Measurements from ENCODE around the gene NDST4.

NDST4 gene

DNA sequence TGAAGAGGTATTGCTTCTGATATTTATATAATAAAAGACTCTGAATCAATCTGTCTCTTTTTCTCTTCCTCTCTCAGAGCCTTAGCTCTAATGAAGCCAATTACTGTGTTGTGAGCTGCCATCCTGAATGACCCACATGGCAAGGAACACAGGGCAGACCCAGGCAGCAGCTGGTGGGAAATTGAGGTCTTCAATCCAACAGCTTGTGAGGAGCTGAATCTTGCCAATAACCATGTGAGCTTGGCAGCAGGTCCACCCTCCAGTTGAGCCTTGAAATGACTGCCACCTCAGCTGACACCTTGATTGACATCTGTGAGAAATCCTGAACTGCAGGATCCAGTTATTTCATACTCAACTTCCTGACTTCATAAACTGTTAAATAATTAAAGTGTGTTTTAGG, 149.4 kb downstream of the NDST4 start:
- Histone ChIP-seq H3K27ac (ENCODE audit: low read depth, low read length) (no peak overlapping the region), H3K9me3 (ENCODE audit: low read length) (no peaks in the 10 kb centered on the region), H3K9ac (ENCODE audit: low read length) (no peak overlapping the region), H3K4me1 (ENCODE audit: insufficient read depth, low read length) (no peaks in the 10 kb centered on the region), H3K27me3 (ENCODE audit: control insufficient read depth in 1 of 2, insufficient read depth in 2 of 2, low read length in 2 of 2) (no peaks in the 10 kb centered on the region), H3K4me3 (ENCODE audit: low read depth in 1 of 2, low read length in 2 of 2) (no peak overlapping the region), H3K36me3 (ENCODE audit: insufficient read depth, low read length) (no peaks in the 10 kb centered on the region)

DNA sequence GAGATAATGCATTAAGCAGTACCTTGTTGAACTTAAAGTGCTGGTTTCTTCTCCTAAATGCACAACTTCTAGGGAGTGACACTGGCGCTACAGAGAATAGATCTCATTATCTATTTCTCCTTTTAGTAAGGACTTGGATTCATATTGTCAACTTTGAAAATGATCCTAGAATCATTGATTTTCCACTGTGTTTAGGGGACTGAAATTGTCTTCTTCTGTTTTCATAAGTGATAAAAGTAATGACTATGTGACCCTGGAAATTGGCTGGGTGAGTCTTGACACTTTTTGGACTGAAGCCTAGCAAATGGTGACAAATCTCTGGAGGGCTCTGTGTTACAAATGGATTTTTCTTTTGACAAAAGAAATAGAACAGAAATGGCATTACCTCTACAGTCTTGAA, 167.8 kb downstream of the NDST4 start:
- H3K27ac ChIP-seq (ENCODE audit: low read depth, low read length): no peak overlapping the region
- H3K4me3 ChIP-seq (ENCODE audit: low read depth in 1 of 2, low read length in 2 of 2): no peak overlapping the region
- H3K9ac ChIP-seq (ENCODE audit: low read length): no peak overlapping the region
- no peaks in the 10 kb centered on the region for H3K4me1 ChIP-seq (ENCODE audit: insufficient read depth, low read length)
- no peaks in the 10 kb centered on the region for H3K9me3 ChIP-seq (ENCODE audit: low read length)
- H3K36me3 ChIP-seq (ENCODE audit: insufficient read depth, low read length): no peaks in the 10 kb centered on the region
- no peaks in the 10 kb centered on the region for H3K27me3 ChIP-seq (ENCODE audit: control insufficient read depth in 1 of 2, insufficient read depth in 2 of 2, low read length in 2 of 2)

DNA sequence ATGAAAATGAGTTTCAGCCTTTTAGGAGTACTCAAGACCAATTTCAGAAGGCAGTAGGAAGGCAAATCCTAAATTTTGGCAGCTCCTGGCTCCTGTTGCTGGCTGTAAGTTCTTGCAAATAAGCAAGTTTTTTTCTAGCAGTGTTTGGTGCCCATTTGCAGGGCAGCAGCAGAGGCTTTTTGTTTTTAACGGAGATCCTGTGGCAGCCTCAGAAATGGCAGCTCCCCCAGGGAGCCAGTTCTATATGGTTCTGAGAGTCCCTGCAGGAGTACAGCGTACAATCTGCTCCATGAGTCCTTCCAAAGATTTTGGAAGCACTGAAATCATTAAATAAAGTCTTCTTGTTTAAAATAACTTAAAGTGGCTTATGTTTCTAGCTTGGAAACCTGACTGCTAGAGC, 171.9 kb downstream of the NDST4 start:
- H3K9me3 ChIP-seq (ENCODE audit: low read length): no peaks in the 10 kb centered on the region
- no peak overlapping the region for H3K27ac ChIP-seq (ENCODE audit: low read depth, low read length)
- no peak overlapping the region for H3K9ac ChIP-seq (ENCODE audit: low read length)
- no peaks in the 10 kb centered on the region for H3K4me1 ChIP-seq (ENCODE audit: insufficient read depth, low read length)
- no peaks in the 10 kb centered on the region for H3K27me3 ChIP-seq (ENCODE audit: control insufficient read depth in 1 of 2, insufficient read depth in 2 of 2, low read length in 2 of 2)
- no peaks in the 10 kb centered on the region for H3K36me3 ChIP-seq (ENCODE audit: insufficient read depth, low read length)
- H3K4me3 ChIP-seq (ENCODE audit: low read depth in 1 of 2, low read length in 2 of 2): no peak overlapping the region

DNA sequence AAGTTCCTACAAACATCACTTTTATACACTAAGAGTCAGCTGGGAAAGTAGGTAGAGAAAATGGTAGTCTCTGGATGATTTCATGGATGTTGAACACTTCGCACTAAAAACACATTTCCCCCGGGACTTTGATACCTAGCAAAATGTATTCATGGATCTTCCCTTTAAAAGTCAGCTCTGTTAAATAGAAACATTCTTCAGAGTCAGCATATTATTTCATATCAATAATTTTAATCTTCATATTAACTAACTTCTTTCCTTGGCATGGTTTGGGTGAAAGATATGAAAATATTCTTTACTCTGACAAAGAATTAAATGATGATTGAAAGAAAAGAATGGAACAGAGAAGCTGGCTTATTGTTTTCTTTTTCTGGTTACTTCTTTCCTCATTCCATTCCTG, 185.5 kb downstream of the NDST4 start:
- Histone ChIP-seq H3K27ac (ENCODE audit: low read depth, low read length) (no peak overlapping the region), H3K9ac (ENCODE audit: low read length) (no peak overlapping the region), H3K9me3 (ENCODE audit: low read length) (no peaks in the 10 kb centered on the region), H3K36me3 (ENCODE audit: insufficient read depth, low read length) (no peaks in the 10 kb centered on the region), H3K27me3 (ENCODE audit: control insufficient read depth in 1 of 2, insufficient read depth in 2 of 2, low read length in 2 of 2) (no peaks in the 10 kb centered on the region), H3K4me3 (ENCODE audit: low read depth in 1 of 2, low read length in 2 of 2) (no peak overlapping the region), H3K4me1 (ENCODE audit: insufficient read depth, low read length) (no peaks in the 10 kb centered on the region)

DNA sequence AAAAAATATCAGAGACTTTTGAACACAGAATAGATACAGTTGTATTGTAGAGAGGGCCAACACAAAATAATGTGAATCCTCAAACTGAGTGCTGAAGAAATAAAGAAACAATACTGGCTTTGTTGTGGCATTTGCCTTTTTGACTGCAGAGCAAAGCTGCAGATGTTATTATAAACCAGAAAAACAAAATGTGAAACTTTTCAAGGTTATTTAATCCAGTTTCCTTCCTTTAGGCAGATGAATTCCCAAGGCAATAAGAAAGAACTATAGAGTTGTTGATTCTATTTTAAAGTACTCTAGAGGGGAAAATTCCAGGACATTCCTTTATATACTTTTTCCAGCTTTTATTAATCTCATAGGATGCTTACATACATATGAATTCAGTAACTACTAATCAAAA, 186.8 kb downstream of the NDST4 start:
- Histone ChIP-seq H3K9ac (ENCODE audit: low read length) (no peak overlapping the region), H3K4me3 (ENCODE audit: low read depth in 1 of 2, low read length in 2 of 2) (no peak overlapping the region), H3K36me3 (ENCODE audit: insufficient read depth, low read length) (no peaks in the 10 kb centered on the region), H3K27ac (ENCODE audit: low read depth, low read length) (no peak overlapping the region), H3K27me3 (ENCODE audit: control insufficient read depth in 1 of 2, insufficient read depth in 2 of 2, low read length in 2 of 2) (no peaks in the 10 kb centered on the region), H3K9me3 (ENCODE audit: low read length) (no peaks in the 10 kb centered on the region), H3K4me1 (ENCODE audit: insufficient read depth, low read length) (no peaks in the 10 kb centered on the region)

DNA sequence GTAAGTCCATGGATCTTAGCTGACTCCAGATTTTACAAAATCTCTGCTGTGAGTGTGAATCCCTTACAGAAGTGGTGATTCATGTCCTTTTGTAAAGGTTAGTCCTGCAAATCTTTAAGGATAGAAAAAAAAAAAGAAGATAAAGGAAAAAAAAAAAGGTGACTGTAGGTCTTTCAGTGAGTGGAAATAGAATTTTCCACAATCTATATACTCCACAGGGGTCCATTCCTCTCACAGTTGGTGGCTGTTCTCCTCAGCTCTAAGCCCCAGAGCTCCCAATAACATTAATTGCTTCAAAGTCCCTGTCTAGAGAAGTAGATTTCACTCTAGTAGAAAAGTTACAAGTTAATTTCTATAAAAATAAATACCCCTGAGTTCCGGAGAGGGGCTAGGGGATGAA, 189.1 kb downstream of the NDST4 start:
- H3K9ac ChIP-seq (ENCODE audit: low read length): no peak overlapping the region
- no peaks in the 10 kb centered on the region for H3K36me3 ChIP-seq (ENCODE audit: insufficient read depth, low read length)
- no peaks in the 10 kb centered on the region for H3K4me1 ChIP-seq (ENCODE audit: insufficient read depth, low read length)
- no peak overlapping the region for H3K4me3 ChIP-seq (ENCODE audit: low read depth in 1 of 2, low read length in 2 of 2)
- H3K27ac ChIP-seq (ENCODE audit: low read depth, low read length): no peak overlapping the region
- H3K27me3 ChIP-seq (ENCODE audit: control insufficient read depth in 1 of 2, insufficient read depth in 2 of 2, low read length in 2 of 2): no peaks in the 10 kb centered on the region
- no peaks in the 10 kb centered on the region for H3K9me3 ChIP-seq (ENCODE audit: low read length)

DNA sequence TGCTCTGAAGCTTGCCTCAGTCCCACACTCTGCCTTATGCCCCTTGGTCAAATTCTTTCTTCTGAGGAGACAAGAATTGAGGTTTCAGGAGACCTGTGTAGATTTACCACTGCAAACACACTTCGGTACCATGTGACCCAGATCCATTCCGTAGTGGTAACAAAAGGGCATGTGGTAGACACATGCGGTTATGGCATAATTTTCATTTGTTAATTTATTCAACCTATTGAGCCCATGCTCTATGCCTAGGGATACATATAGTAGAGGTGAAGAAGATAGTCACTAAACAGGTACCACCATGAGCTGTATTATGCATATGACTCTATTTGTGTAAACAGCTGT, 190.9 kb downstream of the NDST4 start:
- H3K4me3 ChIP-seq (ENCODE audit: low read depth in 1 of 2, low read length in 2 of 2): no peak overlapping the region
- H3K9ac ChIP-seq (ENCODE audit: low read length): no peak overlapping the region
- H3K9me3 ChIP-seq (ENCODE audit: low read length): no peaks in the 10 kb centered on the region
- no peaks in the 10 kb centered on the region for H3K4me1 ChIP-seq (ENCODE audit: insufficient read depth, low read length)
- no peaks in the 10 kb centered on the region for H3K36me3 ChIP-seq (ENCODE audit: insufficient read depth, low read length)
- H3K27me3 ChIP-seq (ENCODE audit: control insufficient read depth in 1 of 2, insufficient read depth in 2 of 2, low read length in 2 of 2): no peaks in the 10 kb centered on the region
- no peak overlapping the region for H3K27ac ChIP-seq (ENCODE audit: low read depth, low read length)

DNA sequence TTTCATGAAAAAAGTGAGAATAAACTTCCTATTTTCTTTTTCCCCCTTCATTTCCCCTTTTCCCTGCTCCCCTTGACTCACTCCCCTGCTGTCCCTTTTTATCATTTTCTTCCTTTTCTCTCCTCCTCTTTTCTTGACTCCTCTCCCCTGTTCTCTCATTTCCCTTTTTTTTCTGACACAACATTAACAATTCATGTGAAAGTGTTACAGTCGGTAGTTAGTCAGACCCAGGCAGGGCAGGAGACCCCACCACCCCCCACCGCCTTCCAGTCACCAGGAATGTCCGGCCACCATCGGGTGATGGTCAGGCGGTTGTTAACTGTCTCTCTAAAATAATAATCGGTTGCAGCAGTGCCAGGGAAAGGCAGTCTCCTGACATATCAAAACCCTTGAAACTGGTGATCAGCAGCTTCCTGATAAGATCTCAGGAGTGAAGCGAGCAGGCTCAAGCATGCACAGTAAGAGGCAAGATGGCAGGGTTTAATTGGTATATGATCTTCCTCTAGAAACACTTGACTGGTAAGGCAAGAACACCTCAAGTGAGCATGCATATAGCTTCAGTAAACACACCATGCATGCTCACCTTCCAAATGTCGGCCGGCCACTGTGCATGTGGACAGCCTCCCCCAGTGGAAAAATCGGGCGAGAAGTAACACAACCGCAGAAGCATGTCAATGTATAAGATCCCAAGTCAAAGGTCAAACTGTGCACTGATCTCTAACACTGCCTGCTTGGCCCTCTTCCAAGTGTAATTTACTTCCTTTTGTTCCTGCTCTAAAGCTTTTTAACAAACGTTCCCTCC, 191.4 kb downstream of the NDST4 start:
- Histone ChIP-seq H3K27ac (ENCODE audit: low read depth, low read length) (no peak overlapping the region), H3K9me3 (ENCODE audit: low read length) (no peaks in the 10 kb centered on the region), H3K36me3 (ENCODE audit: insufficient read depth, low read length) (no peaks in the 10 kb centered on the region), H3K4me3 (ENCODE audit: low read depth in 1 of 2, low read length in 2 of 2) (no peak overlapping the region), H3K4me1 (ENCODE audit: insufficient read depth, low read length) (no peaks in the 10 kb centered on the region), H3K9ac (ENCODE audit: low read length) (no peak overlapping the region), H3K27me3 (ENCODE audit: control insufficient read depth in 1 of 2, insufficient read depth in 2 of 2, low read length in 2 of 2) (no peaks in the 10 kb centered on the region)

DNA sequence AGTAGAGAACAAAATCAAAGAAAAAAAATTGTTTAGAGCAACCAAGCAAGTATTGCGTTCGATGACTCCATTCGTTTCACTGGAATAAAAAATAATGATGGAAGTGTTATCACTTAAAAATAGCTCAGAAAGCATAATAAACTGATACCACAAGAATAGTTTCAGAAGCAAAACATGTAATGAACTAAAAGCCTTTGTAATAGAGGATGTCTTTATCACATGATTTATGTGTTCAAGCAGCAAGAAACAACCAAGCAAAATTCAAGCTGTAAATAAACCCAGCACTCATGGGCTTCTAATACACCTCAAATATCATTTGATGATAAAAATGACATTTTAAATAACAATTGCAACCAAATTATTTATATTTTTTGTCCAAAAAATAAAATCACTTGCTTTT, 192.2 kb downstream of the NDST4 start:
- H3K4me3 ChIP-seq (ENCODE audit: low read depth in 1 of 2, low read length in 2 of 2): no peak overlapping the region
- no peak overlapping the region for H3K27ac ChIP-seq (ENCODE audit: low read depth, low read length)

DNA sequence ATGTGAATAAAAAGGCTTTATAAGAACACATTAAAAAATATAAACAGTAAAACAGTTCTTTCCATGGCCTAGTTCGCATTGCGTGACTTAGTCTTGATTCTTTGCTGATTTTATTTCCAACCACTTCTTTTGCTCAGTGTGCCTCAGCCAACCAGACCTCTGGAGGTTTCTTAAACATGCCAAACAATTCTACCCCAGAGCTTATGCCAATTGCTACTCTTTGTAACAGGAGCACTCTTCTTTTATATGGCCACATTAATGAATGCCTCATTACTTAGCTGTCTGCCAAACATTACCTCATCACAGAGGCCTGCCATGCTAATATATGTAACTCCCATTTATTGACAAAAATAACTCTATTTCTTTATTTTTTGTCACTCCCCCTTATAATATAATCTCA, 202.3 kb downstream of the NDST4 start:
- H3K4me1 ChIP-seq (ENCODE audit: insufficient read depth, low read length): no peaks in the 10 kb centered on the region
- no peaks in the 10 kb centered on the region for H3K27me3 ChIP-seq (ENCODE audit: control insufficient read depth in 1 of 2, insufficient read depth in 2 of 2, low read length in 2 of 2)
- no peaks in the 10 kb centered on the region for H3K9me3 ChIP-seq (ENCODE audit: low read length)
- H3K4me3 ChIP-seq (ENCODE audit: low read depth in 1 of 2, low read length in 2 of 2): no peak overlapping the region
- H3K36me3 ChIP-seq (ENCODE audit: insufficient read depth, low read length): no peaks in the 10 kb centered on the region
- no peak overlapping the region for H3K9ac ChIP-seq (ENCODE audit: low read length)
- no peak overlapping the region for H3K27ac ChIP-seq (ENCODE audit: low read depth, low read length)

More for the DNA sequence above, 192.2 kb downstream of the NDST4 start:
- Histone ChIP-seq H3K36me3 (ENCODE audit: insufficient read depth, low read length) (no peaks in the 10 kb centered on the region), H3K27me3 (ENCODE audit: control insufficient read depth in 1 of 2, insufficient read depth in 2 of 2, low read length in 2 of 2) (no peaks in the 10 kb centered on the region), H3K9ac (ENCODE audit: low read length) (no peak overlapping the region), H3K4me1 (ENCODE audit: insufficient read depth, low read length) (no peaks in the 10 kb centered on the region), H3K9me3 (ENCODE audit: low read length) (no peaks in the 10 kb centered on the region)

DNA sequence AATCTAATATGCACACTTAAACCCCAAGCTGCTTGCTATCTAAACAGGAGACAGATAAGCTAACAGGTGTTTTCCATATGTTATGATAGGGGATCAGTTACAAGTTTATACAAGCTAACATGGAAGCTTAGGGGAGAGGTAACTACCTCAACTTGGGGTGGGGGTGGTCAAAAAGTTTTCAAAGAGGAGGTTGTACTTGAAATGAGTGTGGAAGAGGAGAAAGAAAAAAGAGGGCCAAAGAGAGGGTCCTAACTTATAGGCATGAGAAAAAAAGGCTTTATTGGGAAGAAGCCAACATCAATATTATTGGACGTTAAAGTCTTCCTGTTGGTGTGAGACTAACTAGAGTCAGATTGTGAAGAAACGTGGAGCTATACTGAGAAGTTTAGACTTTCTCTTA, 205.9 kb downstream of the NDST4 start:
- Histone ChIP-seq H3K9me3 (ENCODE audit: low read length) (no peaks in the 10 kb centered on the region), H3K27me3 (ENCODE audit: control insufficient read depth in 1 of 2, insufficient read depth in 2 of 2, low read length in 2 of 2) (no peaks in the 10 kb centered on the region), H3K27ac (ENCODE audit: low read depth, low read length) (no peak overlapping the region), H3K9ac (ENCODE audit: low read length) (no peak overlapping the region), H3K4me3 (ENCODE audit: low read depth in 1 of 2, low read length in 2 of 2) (no peak overlapping the region), H3K36me3 (ENCODE audit: insufficient read depth, low read length) (no peaks in the 10 kb centered on the region), H3K4me1 (ENCODE audit: insufficient read depth, low read length) (no peaks in the 10 kb centered on the region)

DNA sequence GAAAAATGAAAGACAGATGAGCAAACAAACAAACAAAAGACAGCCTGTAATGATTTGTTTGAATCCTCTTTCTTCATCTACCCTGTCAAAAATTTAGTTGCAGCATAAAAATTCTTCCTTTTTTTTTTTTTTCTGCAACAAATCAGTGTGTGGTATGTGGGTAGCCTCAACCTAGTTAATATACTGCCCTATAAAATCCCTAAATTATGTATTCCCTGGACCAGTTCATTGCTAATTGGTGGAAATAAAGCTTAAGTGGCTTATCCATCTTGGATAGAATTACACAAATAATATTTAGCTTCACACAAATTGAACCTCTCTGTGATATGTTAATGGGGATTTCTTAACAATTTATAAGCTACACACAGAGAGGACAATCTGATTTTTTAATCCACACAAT, 208.4 kb downstream of the NDST4 start:
- Histone ChIP-seq H3K9ac (ENCODE audit: low read length) (no peak overlapping the region), H3K36me3 (ENCODE audit: insufficient read depth, low read length) (no peaks in the 10 kb centered on the region), H3K27me3 (ENCODE audit: control insufficient read depth in 1 of 2, insufficient read depth in 2 of 2, low read length in 2 of 2) (no peaks in the 10 kb centered on the region), H3K9me3 (ENCODE audit: low read length) (no peaks in the 10 kb centered on the region), H3K27ac (ENCODE audit: low read depth, low read length) (no peak overlapping the region), H3K4me1 (ENCODE audit: insufficient read depth, low read length) (no peaks in the 10 kb centered on the region), H3K4me3 (ENCODE audit: low read depth in 1 of 2, low read length in 2 of 2) (no peak overlapping the region)
